Body of pancreas (tissue), 4 donors: ENCODE measurements around the gene HYAL2.

ENCODE experiments used
- CTCF ChIP-seq, 7 experiments: fragments of 450-650 bp in 4 of 7; fragments of 200-600 bp in 3 of 7; sonication (generic) in 3 of 7; IDR thresholded peaks; one replicate each; pipeline ENCODE4 v1.5.1; 2016 to 2019; ENCODE audit warnings: antibody characterized with exemption in 7 of 7
- POLR2A ChIP-seq, 3 donors: fragments of 450-650 bp; IDR thresholded peaks; one replicate each; pipeline ENCODE4 v1.6.1; 2016; ENCODE audit warnings: antibody characterized with exemption in 3 of 3, mild to moderate bottlenecking in 2 of 3

DNA sequence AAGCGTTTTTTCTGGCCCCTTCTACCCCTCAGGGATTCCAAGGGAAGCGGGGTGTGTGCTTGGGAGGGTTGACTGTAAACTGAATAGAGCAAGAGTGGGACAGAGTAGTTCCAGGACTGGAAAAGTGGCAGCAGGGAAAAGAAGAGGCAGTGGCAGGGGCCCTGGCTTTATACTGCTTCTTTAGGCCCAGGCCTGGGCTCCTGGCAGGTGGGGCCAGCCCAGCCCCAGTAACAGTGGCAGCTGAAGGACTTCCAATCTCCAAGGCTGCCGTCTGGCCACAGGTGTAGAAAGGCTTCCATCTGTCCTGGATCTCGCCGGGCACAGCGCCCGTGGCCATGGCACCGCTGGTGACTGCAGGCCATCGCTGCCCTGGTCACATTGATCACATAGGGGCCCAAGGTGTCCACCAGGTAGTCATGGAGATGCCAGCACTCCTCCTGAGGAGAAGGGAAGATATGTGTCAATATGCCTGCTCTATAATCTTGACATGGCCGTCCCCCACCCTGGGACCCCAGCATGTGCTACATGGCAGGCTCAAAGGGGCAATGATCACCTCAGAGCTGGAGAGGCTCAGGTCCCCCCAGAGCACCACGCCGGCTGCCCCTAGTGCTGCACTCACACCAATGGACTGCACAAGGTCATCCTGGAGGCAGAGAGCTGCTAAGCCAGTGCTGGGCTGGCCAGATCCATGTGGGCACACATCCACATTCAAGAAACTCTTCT lies 29.3 kb downstream of the HYAL2 start:
- no peak for TF ChIP-seq CTCF (IDR thresholded peaks at IDR 0.05)
- TF ChIP-seq POLR2A (IDR thresholded peaks at IDR 0.05) = no peak
